SU-DHL-6 (cell line): Measurements from ENCODE around the gene ENTPD6.

Source experiments
- EZH2phosphoT487 ChIP-seq: fragments of 200-600 bp; sonication (generic), shearing (Covaris generic); conservative IDR thresholded peaks from 2 replicates; pipeline ENCODE4 v1.6.1; 2018; ENCODE audit warnings: mild to moderate bottlenecking, antibody characterized with exemption, low read length, moderate library complexity, mixed read lengths
- TF ChIP-seq, protein P1 (sequence below): fragments of 200-600 bp; sonication (generic); IDR thresholded peaks from one replicate; pipeline ENCODE4 v1.5.1; 2017; ENCODE audit warnings: antibody characterized with exemption, mild to moderate bottlenecking, low read length, moderate library complexity; ENCODE audit not compliant: insufficient read depth, poor library complexity, severe bottlenecking

DNA sequence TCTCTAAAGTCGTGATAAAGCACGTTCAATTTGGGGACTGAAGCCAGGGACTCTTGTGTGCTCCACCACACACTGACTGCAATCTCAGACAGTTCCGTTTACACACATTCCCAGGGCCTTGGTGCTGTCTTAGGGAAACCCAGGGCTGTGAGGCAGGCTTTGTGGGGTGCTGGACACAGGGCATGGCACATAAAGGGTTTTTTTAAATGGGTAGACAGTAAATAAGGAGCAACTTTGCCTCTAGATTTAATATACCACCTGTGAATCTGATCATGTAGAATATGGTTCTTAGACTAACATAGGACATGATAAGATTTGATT is 2.3 kb downstream of the ENTPD6 start:
- TF ChIP-seq, protein P1, sequence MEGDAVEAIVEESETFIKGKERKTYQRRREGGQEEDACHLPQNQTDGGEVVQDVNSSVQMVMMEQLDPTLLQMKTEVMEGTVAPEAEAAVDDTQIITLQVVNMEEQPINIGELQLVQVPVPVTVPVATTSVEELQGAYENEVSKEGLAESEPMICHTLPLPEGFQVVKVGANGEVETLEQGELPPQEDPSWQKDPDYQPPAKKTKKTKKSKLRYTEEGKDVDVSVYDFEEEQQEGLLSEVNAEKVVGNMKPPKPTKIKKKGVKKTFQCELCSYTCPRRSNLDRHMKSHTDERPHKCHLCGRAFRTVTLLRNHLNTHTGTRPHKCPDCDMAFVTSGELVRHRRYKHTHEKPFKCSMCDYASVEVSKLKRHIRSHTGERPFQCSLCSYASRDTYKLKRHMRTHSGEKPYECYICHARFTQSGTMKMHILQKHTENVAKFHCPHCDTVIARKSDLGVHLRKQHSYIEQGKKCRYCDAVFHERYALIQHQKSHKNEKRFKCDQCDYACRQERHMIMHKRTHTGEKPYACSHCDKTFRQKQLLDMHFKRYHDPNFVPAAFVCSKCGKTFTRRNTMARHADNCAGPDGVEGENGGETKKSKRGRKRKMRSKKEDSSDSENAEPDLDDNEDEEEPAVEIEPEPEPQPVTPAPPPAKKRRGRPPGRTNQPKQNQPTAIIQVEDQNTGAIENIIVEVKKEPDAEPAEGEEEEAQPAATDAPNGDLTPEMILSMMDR, result no peak
- no peak for TF ChIP-seq EZH2phosphoT487
